SK-N-MC (cell line): ENCODE data around the gene WIPF3.

Experiments used
- DNase-seq: peaks from one replicate; pipeline ENCODE4 v3.0.0-alpha.2; 2011; ENCODE audit warnings: low read depth, low spot score
- H3K27ac ChIP-seq: fragments of 200-600 bp; sonication (generic); 2 replicates; pipeline ENCODE4 v1.5.1; 2016; ENCODE audit warnings: mixed run types
- H3K36me3 ChIP-seq: fragments of 200-600 bp; sonication (generic); 2 replicates; pipeline ENCODE4 v1.6.1; 2017; ENCODE audit warnings: antibody characterized with exemption, low read length, mixed read lengths; ENCODE audit not compliant: insufficient read depth
- H3K4me3 ChIP-seq: fragments of 200-600 bp; sonication (generic); 2 replicates; pipeline ENCODE4 v1.5.1; 2016
- H3K9ac ChIP-seq: fragments of 200-600 bp; sonication (generic); 2 replicates; pipeline ENCODE4 v1.8.0; 2017; ENCODE audit warnings: mixed run types, mixed read lengths; ENCODE audit not compliant: insufficient read length
- H3K9me3 ChIP-seq: fragments of 200-600 bp; sonication (generic); 2 replicates; pipeline ENCODE4 v1.6.1; 2017; ENCODE audit warnings: low read depth, mild to moderate bottlenecking, antibody characterized with exemption, low read length, moderate library complexity, mixed read lengths
- EZH2 ChIP-seq: fragments of 200-600 bp; sonication (generic); IDR thresholded peaks from one replicate; pipeline ENCODE4 v1.6.1; 2017; ENCODE audit warnings: antibody characterized with exemption
- FOXP2 ChIP-seq: optimal IDR thresholded peaks from 2 replicates; pipeline ENCODE3; 2011; ENCODE audit warnings: mild to moderate bottlenecking, moderate library complexity; ENCODE audit not compliant: insufficient read depth; ENCODE audit errors: extremely low read length, control extremely low read depth
- POLR2AphosphoS5 ChIP-seq: IDR thresholded peaks from 2 replicates; pipeline ENCODE4 v1.6.1; 2012; ENCODE audit warnings: mild to moderate bottlenecking, low read depth, low read length, borderline replicate concordance

Gene WIPF3

GRCh38 chr7:29783671-29784070 lies 22.6 kb upstream of the WIPF3 start:
- Histone ChIP-seq H3K9me3 (no peaks in the 10 kb centered on the region), H3K9ac (no peak overlapping the region), H3K4me3 (no peak overlapping the region), H3K36me3 (no peaks in the 10 kb centered on the region), H3K27ac (no peak overlapping the region)
- no peak for DNase-seq
- TF ChIP-seq EZH2 (no peak), POLR2AphosphoS5 (no peak)

DNA sequence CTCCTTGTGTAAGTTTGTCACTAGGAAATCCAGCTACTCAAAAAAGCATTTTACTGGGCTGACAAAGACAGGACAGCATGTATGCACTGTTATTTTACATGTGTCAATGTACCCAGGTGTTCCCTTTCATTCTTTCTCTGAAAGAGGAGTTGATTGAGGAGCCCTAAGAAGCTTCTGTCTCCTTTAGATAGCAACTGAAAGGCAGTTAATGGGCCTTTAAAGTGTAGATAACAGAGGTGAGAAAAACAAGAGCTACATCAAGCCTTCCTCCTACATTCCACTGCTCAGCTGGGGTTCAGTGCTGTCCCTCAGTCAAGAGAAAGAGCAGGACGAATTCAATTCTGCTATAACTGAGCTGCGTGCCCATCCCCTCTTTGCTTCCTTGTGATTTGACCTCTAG lies 12.8 kb upstream of the WIPF3 start:
- H3K9ac ChIP-seq: no peak overlapping the region
- H3K27ac ChIP-seq: no peak overlapping the region
- no peak for DNase-seq
- TF ChIP-seq FOXP2: no peak
- TF ChIP-seq EZH2: no peak
- TF ChIP-seq POLR2AphosphoS5: no peak
- H3K4me3 ChIP-seq: no peak overlapping the region
- no peaks in the 10 kb centered on the region for H3K36me3 ChIP-seq
- no peaks in the 10 kb centered on the region for H3K9me3 ChIP-seq

DNA sequence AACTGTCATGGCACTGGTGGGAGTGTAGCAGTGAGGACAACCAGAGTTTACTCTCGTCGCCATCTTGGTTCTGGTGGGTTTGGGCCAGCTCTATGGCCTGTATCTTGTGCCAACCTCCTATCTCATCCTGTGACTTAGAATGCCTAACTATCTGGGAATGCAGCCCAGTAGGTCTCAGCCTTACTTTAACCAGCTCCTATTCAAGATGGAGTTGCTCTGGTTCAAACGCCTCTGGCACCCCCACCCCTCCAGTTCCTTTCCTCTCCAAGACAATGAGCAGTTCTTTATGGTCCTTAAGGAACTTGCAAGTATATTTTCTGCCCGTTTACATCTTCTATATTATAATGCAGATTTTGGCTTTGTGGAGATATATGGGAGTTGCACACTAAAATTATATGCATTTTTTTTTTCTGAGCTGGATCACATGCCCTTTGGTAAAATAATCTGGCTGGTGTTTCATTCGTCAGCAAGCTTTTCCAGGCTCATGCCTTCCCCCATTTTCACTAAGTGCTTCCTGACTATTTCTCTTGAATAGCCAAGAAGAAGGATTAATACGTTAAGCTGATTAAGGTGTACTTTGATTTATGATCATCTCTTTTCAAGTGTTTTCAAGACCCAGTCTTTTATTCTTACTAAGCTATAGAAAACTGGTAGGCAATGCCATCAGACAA lies 11.2 kb upstream of the WIPF3 start:
- no peaks in the 10 kb centered on the region for H3K9me3 ChIP-seq
- no peak overlapping the region for H3K4me3 ChIP-seq
- H3K36me3 ChIP-seq: no peaks in the 10 kb centered on the region
- no peak overlapping the region for H3K9ac ChIP-seq
- TF ChIP-seq EZH2 (no peak), FOXP2 (no peak), POLR2AphosphoS5 (no peak)
- no peak overlapping the region for H3K27ac ChIP-seq
- no peak for DNase-seq

GRCh38 chr7:29795696-29796580 lies 10.4 kb upstream of the WIPF3 start:
- no peak overlapping the region for H3K4me3 ChIP-seq
- no peak for TF ChIP-seq POLR2AphosphoS5
- no peak for TF ChIP-seq EZH2
- no peak for TF ChIP-seq FOXP2
- H3K27ac ChIP-seq: no peak overlapping the region
- DNase-seq: no peak
- H3K9ac ChIP-seq: no peak overlapping the region
- H3K9me3 ChIP-seq: no peaks in the 10 kb centered on the region
- H3K36me3 ChIP-seq: no peaks in the 10 kb centered on the region

GRCh38 chr7:29797112-29797944 lies 9.0 kb upstream of the WIPF3 start:
- Histone ChIP-seq H3K9ac (no peak overlapping the region), H3K36me3 (no peaks in the 10 kb centered on the region), H3K27ac (no peak overlapping the region), H3K9me3 (no peaks in the 10 kb centered on the region), H3K4me3 (no peak overlapping the region)
- no peak for DNase-seq
- no peak for TF ChIP-seq EZH2
- no peak for TF ChIP-seq POLR2AphosphoS5
- no peak for TF ChIP-seq FOXP2

GRCh38 chr7:29798422-29798821 lies 7.9 kb upstream of the WIPF3 start:
- TF ChIP-seq FOXP2 (no peak), EZH2 (no peak), POLR2AphosphoS5 (no peak)
- no peak for DNase-seq
- H3K9me3 ChIP-seq: no peaks in the 10 kb centered on the region
- no peak overlapping the region for H3K27ac ChIP-seq
- no peak overlapping the region for H3K4me3 ChIP-seq
- no peak overlapping the region for H3K9ac ChIP-seq
- no peaks in the 10 kb centered on the region for H3K36me3 ChIP-seq

- H3K9me3 ChIP-seq: no peaks in the 10 kb centered on the region
- H3K27ac ChIP-seq: no peak overlapping the region
- TF ChIP-seq FOXP2 (no peak), POLR2AphosphoS5 (no peak), EZH2 (no peak)
- H3K9ac ChIP-seq: no peak overlapping the region
- no peak overlapping the region for H3K4me3 ChIP-seq
- DNase-seq: no peak
- H3K36me3 ChIP-seq: no peaks in the 10 kb centered on the region
Observed at GRCh38 chr7:29801929-29802328, 4.4 kb upstream of the WIPF3 start.

- no peaks in the 10 kb centered on the region for H3K9me3 ChIP-seq
- DNase-seq: no peak
- no peak overlapping the region for H3K9ac ChIP-seq
- no peak overlapping the region for H3K4me3 ChIP-seq
- no peaks in the 10 kb centered on the region for H3K36me3 ChIP-seq
- no peak for TF ChIP-seq EZH2
- no peak for TF ChIP-seq POLR2AphosphoS5
- TF ChIP-seq FOXP2: no peak
- H3K27ac ChIP-seq: no peak overlapping the region
Observed at GRCh38 chr7:29805031-29805430, 1.3 kb upstream of the WIPF3 start.
